Ovary (tissue), 9 donors: ENCODE data around the gene LEO1. TPM values are rescaled to one million over a fixed set of nuclear protein-coding genes. Genes with fewer than 3 reads are reported as not detected.

Experiments
- DNase-seq, 5 donors: peaks; one replicate each; pipeline ENCODE4 v3.0.0-alpha.2; 2019 to 2020
- H3K27ac ChIP-seq, 2 donors: fragments of 200-600 bp; one replicate each; pipeline versions ENCODE4 v1.5.1 to v1.8.0; 2019 to 2022
- H3K27me3 ChIP-seq: fragments of 200-600 bp; one replicate; pipeline ENCODE4 v1.8.0; 2022
- H3K36me3 ChIP-seq: fragments of 200-600 bp; sonication (generic); one replicate; pipeline ENCODE4 v1.5.1; 2019
- H3K4me1 ChIP-seq: one replicate; pipeline ENCODE4 v1.8.1; 2013; ENCODE audit warnings: mild to moderate bottlenecking, moderate library complexity; ENCODE audit not compliant: insufficient read depth
- H3K4me3 ChIP-seq: fragments of 200-600 bp; sonication (generic); one replicate; pipeline ENCODE4 v1.5.1; 2017
- H3K9me3 ChIP-seq, 2 donors: fragments of 200-600 bp in 1 of 2; sonication (generic) in 1 of 2; one replicate each; pipeline versions ENCODE4 v1.5.1 to v1.8.1; 2013 to 2019; ENCODE audit warnings: mild to moderate bottlenecking in 1 of 2, moderate library complexity in 1 of 2
- CTCF ChIP-seq, 3 donors: fragments of 450-650 bp in 2 of 3; fragments of 200-600 bp in 1 of 3; IDR thresholded peaks; one replicate each; pipeline versions ENCODE4 v1.5.1 to v1.8.0; 2016 to 2022; ENCODE audit warnings: antibody characterized with exemption in 3 of 3, mild to moderate bottlenecking in 1 of 3
- EP300 ChIP-seq: sonication (generic); formaldehyde crosslinking; IDR thresholded peaks from one replicate; pipeline ENCODE4 v1.6.1; 2017; ENCODE audit warnings: antibody characterized with exemption
- POLR2A ChIP-seq: fragments of 450-650 bp; IDR thresholded peaks from one replicate; pipeline ENCODE4 v1.6.1; 2017; ENCODE audit warnings: antibody characterized with exemption, mild to moderate bottlenecking, moderate library complexity
- WGBS, 3 donors: extraction: QIAGEN DNeasy Blood & Tissue Kit in 1 of 3; methylation state at CpG; one replicate each; pipeline versions ENCODE4 v1.1.5 to v1.1.7; 2013 to 2017; 5-methylcytosine and 5-hydroxymethylcytosine counted together
- intact Hi-C, 4 donors: fragments of 100-400 bp; cut with DNase I; formaldehyde crosslinking; loops; one replicate each; pipeline versions ENCODE4 v1.11.0 to v1.15.1; 2022 to 2023
- polyA plus RNA-seq, 2 donors: library from polyadenylated mRNA; stranded (reverse); fragments of 200-250 nt in 1 of 2; fragments of 350-450 nt in 1 of 2; fragmentation: Illumina TruSeq in 1 of 2; extraction: RNeasy Lipid Tissue Mini Kit (QIAGEN cat#74804) in 1 of 2; gene quantifications; one replicate each; pipeline ENCODE4 v1.2.3, GENCODE V29; 2013 to 2014
- total RNA-seq, 7 donors: library from RNA; depleted of rRNA in 2 of 7; stranded (reverse); fragments of >200 nt in 2 of 7; fragmentation: NEBNext Ultra II Directional in 3 of 7; extraction: Animal tissue kit (Norgen Biotek cat#: 25700) in 3 of 7; gene quantifications; one replicate each; pipeline versions ENCODE4 v1.1.0 to v1.2.4, GENCODE V29; 2016 to 2023
- donor health status: DM: no; HTN: no; CAD: no; lungs with moderate emphysema.
- donor health status: DM: no; HTN: no; CAD: no.
- donor health status: Bipolar disorder and iron deficiency.
- donor health status: DM: yes; HTN: yes; CAD: no.
- donor health status: DM: no; HTN: no; CAD: no.
- donor health status: DM: yes; HTN: yes; CAD: no.

Gene LEO1
- total and polyA plus RNA-seq, 9 donors, result 6.8 to 22.5 (median 9.6) TPM

- intact Hi-C loops, result no loop called here
- Histone ChIP-seq H3K27ac (no peak overlapping the region), H3K4me1 (peaks cover 3% of the 10 kb centered on the region), H3K36me3 (no peaks in the 10 kb centered on the region), H3K9me3 (no peaks in the 10 kb centered on the region), H3K4me3 (no peak overlapping the region), H3K27me3 (no peaks in the 10 kb centered on the region)
- no peak for DNase-seq
- WGBS, 3 donors, result 81 to 86% (median 84%) methylated on average over 14 of the region's 14 CpGs
- no peak for TF ChIP-seq POLR2A
- no peak for TF ChIP-seq CTCF (IDR thresholded peaks at IDR 0.05)
- TF ChIP-seq EP300, result no peak
Observed at GRCh38 chr15:52010633-52011595, 39.3 kb upstream of the LEO1 start.

GRCh38 chr15:52008698-52009434, 37.3 kb upstream of the LEO1 start:
- no peak for TF ChIP-seq POLR2A
- no peaks in the 10 kb centered on the region for H3K27me3 ChIP-seq
- 50 to 59% (median 51%) methylated on average over 2 of the region's 2 CpGs for WGBS, 3 donors
- no peaks in the 10 kb centered on the region for H3K36me3 ChIP-seq
- DNase-seq, result no peak
- no peak overlapping the region for H3K4me3 ChIP-seq
- no peaks in the 10 kb centered on the region for H3K9me3 ChIP-seq
- intact Hi-C loops, result no loop called here
- peaks cover 3% of the 10 kb centered on the region for H3K4me1 ChIP-seq
- no peak overlapping the region for H3K27ac ChIP-seq

GRCh38 chr15:52008359-52008697, 36.8 kb upstream of the LEO1 start:
- Histone ChIP-seq H3K36me3 (no peaks in the 10 kb centered on the region), H3K4me1 (peaks cover 3% of the 10 kb centered on the region), H3K4me3 (no peak overlapping the region), H3K9me3 (no peaks in the 10 kb centered on the region), H3K27ac (no peak overlapping the region), H3K27me3 (no peaks in the 10 kb centered on the region)
- no peak for TF ChIP-seq EP300
- TF ChIP-seq CTCF (IDR thresholded peaks at IDR 0.05), result no peak
- no peak for TF ChIP-seq POLR2A
- 91 to 94% (median 93%) methylated on average over 5 of the region's 5 CpGs for WGBS, 3 donors
- no peak for DNase-seq
- intact Hi-C loops, result no loop called here

GRCh38 chr15:52006702-52007340, 35.2 kb upstream of the LEO1 start:
- no peaks in the 10 kb centered on the region for H3K27me3 ChIP-seq
- H3K27ac ChIP-seq, result no peak overlapping the region
- WGBS, 3 donors, result 67 to 80% (median 74%) methylated on average over 3 of the region's 3 CpGs
- no peaks in the 10 kb centered on the region for H3K36me3 ChIP-seq
- no peaks in the 10 kb centered on the region for H3K9me3 ChIP-seq
- H3K4me1 ChIP-seq, result peaks cover 3% of the 10 kb centered on the region
- DNase-seq, result no peak
- H3K4me3 ChIP-seq, result no peak overlapping the region
- intact Hi-C loops, result no loop called here
- TF ChIP-seq EP300, result no peak
- no peak for TF ChIP-seq CTCF (IDR thresholded peaks at IDR 0.05)
- TF ChIP-seq POLR2A, result no peak
